CD4-positive, alpha-beta T cell treated with Interleukin-17A for 4 hours (primary cell): ENCODE data around the gene SLC9A1.
"Not testable (repeated sequence)": the region's sequence is repeated elsewhere in the genome, so short reads cannot be mapped to it uniquely, and the experiment has no call there.

ENCODE experiments used
- DNase-seq: peaks from one replicate; pipeline ENCODE4 v3.0.0-alpha.2; 2020; ENCODE audit warnings: mixed read lengths

SLC9A1 gene

DNA sequence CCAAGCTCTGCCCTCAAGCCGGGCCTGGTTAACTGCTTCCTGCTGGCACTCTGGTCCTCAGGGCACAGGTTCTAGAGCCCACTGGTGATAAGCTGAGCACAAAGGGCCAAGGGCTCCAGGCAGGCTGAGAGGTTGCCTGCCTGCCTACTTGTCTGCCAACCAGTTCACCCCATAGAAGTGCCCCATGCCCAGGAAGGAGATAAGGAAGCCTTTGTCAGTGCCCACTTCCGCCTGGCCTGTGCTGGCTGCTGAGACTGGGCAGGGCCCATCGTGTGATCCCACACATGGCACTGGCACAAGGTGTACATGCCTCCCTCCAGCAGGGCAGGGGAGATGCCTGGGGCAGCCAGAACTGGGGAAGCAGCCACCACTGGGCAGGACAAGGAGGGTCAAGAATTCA, 24.1 kb downstream of the SLC9A1 start:
- no peak for DNase-seq

DNA sequence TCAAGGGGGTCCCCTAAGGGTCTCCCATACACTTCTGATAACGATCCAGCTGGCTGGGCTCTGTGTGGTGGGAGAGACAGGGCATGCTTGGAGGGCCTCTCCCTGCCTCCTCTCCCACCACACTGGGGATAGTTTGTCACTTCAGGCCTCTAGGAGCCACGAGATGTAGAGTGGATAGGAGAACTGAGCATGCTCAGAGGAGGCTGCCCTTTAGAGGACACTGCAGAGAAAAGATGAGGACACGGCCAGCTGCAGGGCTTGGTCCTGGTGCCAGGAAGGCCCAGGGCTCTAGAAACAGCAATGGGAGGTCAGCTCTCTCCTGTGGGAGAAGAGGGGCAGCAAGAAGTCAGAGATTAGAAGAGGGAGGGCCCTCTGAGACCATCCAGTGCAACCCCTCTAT, 25.7 kb downstream of the SLC9A1 start:
- no peak for DNase-seq

DNA sequence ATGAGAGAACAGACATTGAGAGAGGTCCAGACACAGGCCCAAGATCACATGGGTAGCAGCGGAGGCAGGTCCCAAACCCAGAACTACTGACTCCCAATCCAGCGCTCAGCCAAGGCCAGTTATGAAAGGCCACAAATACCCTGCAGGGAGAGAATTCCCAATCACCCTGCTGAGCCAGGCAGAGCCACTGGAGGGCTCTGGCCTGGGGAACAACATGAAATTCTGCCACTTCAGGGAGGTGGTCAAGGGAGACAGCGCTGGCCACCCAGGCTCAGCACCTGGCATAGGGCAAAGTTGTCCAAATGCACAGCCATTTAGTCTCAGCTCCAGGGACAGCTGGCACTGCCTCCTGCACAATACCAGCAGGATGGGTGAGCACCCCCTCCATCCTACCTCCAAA, 27.5 kb downstream of the SLC9A1 start:
- no peak for DNase-seq

DNA sequence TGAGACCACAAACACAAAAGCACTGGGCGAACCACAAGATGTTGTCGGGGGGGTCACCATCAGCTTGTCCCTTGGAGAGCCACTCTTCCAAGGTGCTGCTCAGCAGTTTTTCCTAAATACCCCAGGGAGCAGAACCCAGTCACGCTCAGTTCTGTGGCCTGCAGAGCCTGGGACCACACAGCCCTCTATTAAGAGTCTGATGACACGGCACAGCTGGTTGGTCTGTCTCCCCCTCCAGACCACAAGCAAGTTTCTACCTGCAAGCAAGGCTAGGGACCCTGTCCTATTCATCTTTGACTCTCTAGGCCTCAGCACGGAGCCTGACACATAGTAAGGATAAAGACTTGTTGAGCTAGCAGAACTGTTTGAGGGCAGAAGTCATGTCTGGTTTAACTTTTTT, 28.5 kb downstream of the SLC9A1 start:
- no peak for DNase-seq

DNA sequence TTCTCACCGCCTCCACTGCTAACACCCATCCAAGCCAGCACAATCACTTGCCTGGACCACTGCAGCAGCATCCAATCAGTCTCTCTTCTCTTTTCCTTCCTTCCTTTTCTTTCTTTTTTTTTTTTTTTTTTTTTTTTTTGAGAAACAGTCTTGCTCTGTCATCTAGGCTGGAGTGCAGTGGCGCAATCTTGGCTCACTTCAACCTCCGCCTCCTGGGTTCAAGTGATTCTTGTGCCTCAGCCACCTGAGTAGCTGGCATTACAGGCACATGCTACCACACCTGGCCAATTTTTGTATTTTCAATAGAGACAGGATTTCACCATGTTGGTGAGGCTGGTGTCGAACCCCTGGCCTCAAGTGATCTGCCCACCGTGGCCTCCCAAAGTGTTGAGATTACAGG, 29.8 kb downstream of the SLC9A1 start:
- not testable (repeated sequence) for DNase-seq

DNA sequence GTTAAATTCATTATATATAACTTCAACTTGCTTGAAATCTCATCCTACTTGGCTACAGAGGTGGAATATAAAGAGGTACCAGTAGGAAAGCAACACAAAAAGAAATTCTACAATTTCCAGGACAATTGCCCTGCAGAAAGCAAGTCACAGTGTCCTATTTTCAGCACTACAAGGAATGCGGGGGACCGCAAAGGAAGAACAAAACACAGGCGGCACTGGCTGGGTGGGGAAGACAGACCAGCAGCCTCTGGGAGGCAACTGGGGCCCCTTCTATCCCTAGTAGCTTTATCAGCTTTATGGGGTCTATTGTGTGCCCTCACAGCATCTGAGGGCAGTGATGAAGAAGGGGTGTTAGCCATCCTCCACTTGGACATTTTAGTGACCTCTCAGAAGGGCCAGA, 30.5 kb downstream of the SLC9A1 start:
- no peak for DNase-seq

DNA sequence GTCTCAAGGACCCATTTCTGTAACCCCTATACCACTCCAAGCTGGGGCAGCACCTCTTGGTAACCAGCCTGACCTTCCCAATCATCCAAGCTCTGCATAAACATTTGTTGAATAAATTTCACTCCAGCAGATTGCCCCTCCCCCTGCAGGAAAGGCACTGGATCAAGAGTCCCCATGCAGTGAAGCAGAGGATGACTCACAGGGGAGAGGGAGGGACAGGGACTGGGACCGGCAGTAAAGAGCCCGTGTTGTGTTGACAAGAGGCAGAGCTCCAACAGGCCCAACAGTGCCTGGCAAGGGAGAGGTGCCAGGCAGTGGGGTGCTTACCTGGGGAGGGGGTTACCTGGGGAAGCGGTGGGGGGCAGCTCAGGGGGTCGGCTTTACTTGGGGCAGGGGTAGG, 32.3 kb downstream of the SLC9A1 start:
- DNase-seq, result no peak

DNA sequence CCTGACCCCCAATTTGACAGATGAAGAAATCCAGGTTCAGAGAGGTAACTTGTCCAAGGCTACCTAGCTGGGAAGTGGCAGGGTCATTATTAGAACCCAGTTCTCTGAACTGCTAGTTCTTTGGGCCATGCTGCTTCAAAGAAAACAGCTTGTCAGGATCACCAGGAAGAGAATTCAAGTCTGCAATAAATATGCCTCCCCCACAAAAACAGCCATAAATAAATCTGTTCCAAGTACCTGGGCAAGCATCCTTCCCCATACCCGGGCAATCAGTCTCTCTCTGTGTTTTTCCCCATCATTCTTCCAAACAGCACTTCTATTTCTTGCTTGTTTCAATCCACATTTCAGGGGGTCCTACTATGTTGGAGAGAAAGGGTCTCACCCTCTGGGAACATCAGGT, 34.1 kb downstream of the SLC9A1 start:
- DNase-seq, result no peak

DNA sequence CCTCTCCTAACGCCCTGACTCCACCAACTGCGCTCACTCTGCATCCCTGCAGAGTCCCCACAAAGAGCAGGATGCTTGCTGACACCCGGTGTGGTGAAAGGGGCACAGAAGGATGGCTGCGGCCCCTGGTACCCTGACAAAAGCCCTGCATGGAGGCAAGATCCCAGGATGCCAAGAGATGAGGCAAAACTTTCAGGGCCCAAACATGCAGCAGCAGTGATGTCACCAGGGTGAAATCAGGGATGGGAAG, 36.6 kb downstream of the SLC9A1 start:
- DNase-seq, result no peak

DNA sequence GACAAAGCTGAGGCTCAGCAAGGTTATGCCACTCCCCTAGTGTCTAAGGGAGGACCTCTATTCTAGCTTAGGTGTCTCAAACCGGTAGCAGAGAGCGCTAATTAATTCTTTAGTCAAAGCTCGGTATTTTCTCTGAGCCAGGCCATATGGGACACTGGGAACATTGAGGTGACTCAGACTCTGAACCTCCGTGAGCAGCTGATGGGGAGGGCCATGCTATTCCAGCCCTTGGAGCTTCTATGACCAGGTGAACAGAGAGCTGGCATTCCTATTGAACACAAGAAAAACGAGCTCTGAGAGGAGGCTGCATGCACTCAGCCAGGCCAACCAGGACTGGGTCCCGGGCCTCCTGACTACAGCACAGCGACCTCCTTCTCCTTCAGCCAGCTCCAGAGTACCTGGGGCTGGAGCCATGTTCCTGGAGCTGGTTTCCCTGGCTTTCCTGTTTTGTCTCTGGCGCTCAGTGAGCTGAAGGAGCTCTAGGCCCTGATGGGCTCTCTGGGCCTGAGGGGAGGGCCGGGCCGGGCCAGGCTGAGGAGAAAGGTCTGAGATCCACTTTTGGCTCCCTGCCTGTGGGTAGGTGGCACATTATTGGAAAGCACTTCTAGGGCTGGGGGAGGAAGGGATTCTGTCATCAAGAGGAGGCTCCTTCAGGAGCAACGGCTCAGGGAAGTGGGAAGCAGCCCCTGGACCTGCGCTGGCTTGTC, 37.0 kb downstream of the SLC9A1 start:
- DNase-seq, result no peak

DNA sequence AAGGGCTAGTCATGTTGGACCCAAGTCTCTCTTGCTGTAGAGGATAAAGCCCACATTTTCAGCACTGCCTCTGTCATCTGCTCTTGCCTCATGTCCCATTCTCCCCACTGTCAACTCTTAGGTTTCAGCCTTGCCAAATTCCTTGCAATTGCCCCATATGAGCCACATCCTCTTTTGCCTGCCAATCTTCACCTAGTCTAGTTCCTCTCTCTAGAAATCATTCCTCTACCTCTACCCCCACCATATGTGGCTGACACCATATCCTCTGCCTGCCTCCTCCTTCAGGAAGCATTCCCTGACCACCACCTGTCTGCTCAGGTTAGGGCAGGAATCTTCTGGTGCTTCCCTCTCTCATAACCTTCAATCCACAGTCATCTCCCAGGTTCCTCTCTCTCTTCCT, 38.2 kb downstream of the SLC9A1 start:
- DNase-seq, result no peak

DNA sequence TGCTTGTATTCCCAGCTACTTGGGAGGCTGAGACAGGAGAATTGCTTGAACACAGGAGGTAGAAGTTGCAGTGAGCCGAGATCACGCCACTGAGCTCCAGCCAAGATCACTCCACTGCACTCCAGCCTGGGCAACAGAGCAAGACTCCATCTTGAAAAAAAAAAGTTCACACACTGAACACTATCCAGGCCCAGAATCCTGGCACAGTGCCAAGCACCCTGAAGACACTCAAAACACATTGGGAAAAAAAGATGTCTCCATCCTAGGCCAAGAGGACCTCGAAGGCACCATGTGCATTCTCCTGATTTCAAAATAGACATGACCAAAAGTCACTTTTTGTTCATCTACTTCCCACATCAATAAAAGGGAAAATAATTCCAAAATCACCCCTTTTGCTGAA, 38.7 kb downstream of the SLC9A1 start:
- no peak for DNase-seq

DNA sequence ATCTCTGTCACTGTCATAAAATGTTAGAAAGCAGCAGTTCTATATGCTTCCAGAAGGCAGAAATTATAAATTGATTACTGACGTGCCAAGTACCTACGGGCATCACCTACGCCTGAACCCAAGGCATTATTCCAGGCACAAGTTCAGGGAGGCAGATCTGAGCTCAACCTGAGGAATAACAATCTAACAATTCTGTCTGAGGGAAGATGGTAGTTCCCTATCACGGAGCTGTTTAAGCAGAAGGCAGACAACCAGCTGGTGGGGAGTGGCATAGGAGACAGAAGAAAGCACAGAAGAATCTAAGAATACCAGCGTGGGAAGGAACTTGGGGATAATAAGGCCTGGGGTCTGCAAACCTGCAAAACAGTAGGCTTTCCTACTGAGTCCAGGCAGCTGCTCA, 40.4 kb downstream of the SLC9A1 start:
- no peak for DNase-seq

DNA sequence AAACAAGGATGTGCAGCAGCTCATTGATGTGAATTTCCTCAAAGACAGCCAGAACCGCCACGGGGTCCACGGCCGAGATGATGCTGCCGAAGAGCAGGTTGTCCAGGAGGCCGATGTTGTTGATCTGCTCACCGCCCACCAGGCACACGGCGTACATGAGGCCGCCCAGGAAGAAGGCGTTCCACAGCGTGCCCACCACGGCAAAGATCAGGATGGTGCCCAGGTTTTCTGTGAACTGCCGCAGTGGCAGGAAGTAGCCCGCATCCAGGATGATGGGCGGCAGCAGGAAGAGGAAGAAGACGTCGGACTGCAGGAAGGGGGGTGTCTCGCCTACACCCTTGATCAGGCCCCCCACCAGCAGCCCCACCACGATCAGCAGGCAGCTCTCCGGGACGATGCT, 41.1 kb downstream of the SLC9A1 start:
- DNase-seq, result peak; percentile 36

DNA sequence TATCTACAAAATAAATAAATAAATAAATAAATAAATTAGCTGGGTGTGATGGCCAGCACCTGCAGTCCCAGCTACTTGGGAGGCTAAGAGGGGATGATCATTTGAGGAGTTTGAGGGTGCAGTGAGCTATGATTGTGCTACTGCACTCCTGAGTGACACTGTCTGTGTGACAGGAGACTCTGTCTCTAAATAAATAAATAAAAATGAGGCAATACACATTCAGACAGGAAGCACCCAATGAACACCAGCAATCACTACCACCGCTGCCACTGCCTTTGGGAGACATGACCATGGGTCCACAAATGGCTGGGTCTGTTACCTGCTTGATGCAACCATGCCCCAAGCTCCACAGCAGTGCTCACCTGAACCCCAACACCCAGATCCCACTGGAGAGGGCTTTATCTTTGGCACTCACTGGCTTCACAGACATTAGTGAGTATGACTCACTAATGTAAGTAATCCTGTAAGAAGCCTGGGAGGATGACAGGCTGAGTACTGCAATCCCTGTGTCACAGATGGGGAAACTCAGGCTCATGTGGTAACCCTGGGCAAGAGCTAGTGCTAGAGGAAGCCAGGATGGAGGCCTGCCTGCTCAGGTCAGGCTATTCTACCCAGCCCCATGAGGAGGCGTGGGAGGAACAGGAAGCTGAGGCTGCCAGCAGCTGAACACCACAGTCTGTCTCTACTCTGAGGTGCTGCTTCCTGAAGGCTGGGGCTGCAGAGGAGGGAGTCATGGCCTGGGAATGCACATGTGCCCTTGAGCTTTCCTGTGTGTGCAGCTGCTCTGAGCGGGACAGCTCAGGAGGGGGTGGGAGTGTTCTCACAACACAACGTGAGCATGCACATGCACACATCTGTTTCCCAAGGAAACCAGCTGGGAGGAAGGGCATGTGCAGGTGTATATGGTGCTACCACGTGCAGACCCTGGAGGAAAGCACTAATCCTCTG, 43.0 kb downstream of the SLC9A1 start:
- DNase-seq, result peak; percentile 80

DNA sequence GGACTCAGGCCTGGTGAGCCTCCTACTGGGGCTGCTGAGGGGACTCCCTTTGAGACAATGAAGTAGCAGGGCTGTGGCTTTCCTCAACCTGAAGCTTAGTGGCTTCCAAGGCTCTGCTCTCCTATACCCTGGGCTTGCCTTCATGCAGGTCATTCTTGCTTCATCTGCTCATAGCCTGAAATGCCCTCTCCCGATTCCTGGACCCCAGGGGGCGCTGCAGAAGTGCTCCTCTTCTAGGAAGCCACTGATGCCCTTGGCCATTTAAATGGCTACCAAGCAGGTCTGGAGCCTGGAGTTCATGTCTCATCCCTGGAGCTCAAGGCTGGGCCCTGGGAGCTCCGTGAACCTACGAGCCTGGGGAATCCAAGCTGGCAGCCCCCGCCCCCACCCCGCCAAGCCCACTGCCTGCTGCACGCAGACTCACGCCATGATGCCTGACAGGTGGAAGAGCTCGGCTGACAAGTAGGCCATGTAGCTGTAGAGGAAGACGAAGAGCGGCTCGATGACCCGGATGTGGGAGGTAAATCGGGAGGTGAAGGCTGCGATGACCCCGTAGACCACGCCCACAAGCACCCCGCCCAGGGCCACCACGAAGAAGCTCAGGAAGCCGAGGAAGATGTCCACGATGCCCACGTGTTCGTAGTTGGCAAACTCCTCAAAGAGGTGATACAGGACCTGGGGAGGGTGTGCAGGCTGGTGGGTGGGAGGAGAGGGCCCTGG, 45.7 kb downstream of the SLC9A1 start:
- peak; percentile 34 for DNase-seq

DNA sequence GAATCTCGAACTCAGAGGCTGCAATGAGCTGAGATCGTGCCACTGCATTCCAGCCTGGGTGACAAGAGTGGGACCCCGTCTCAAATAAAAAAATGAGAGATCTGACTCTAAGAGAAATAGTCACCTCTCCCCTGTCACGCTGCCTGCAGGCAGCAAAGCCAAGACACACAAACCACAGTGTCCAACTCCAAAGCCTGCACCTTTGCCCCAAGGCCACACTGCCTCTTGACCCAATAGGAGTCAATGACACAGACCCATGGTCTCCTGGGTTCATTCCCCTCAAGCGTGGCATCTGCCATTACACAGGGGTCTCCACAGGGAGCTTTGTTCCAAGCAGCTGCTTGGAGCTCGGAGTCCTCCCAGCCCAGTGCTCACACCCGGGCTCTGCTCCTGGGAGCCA, 46.3 kb downstream of the SLC9A1 start:
- no peak for DNase-seq

DNA sequence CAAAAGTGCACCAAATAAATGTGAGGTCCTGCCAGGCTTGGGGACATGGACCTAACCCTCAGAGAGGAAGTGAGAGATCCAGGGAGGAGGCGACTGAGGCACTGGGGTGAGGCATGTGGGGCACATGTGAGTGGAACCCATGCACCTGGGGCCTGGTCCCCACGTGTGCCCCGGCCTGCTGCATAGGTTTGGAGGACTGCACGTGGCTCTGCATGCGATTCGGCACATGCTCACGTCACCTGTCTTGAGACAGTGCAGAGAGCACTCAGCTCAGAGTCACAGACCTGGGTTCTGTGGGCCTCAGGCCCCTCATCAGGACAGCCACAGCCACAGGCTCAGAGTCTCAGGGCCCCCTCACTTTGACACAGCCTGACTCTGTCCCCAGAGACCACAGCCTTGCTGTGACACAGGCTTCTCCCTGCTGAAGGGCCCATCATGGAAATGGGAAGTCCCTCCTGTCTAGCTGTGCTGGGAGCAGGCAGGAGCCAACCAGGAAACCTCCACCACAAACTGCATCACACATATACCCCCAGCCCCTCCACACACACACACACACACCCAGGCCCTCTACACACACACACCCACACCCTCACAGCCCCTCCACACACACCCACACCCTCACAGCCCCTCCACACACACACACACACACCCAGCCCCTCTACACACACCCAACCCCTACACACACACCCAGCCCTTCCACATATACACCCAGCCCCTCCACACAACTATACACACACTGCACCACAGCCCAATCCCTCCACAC, 48.2 kb downstream of the SLC9A1 start:
- DNase-seq, result no peak

DNA sequence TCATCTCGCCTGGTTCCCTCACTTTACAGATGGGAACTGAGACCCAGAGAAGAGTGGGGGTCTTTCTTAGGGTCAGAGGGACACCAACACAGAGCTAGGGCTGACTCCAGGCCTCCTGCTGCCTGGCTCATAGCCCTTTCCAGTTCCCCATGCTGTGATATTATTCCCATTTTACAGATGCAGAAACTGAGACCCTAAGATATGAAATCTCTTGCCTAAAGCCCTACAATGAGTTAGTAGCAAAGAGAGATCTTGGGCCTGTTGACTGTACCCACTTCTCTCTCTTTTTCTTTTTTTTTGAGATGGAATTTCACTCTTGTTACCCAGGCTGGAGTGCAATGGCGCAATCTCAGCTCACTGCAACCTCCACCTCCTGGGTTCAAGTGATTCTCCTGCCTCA, 49.9 kb downstream of the SLC9A1 start:
- no peak for DNase-seq

DNA sequence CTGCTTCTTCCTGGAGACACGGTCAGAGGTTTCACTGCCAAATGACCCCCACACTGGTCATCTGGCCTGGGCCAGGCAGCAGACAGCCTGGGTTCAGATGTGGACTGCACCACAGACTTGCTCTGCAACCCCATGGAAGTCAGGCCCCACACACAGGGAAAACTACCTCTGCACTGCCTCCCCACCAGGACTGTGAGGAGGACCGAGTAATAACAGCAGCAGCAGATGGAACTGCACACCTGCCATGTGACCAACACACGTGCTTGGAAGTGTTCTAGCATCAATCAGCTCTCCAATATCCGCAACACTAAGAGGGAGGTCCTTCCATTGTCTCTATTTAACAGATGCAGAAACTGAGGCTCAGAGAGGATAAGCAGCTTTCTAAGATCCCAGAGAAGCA, 51.4 kb downstream of the SLC9A1 start:
- DNase-seq, result no peak

DNA sequence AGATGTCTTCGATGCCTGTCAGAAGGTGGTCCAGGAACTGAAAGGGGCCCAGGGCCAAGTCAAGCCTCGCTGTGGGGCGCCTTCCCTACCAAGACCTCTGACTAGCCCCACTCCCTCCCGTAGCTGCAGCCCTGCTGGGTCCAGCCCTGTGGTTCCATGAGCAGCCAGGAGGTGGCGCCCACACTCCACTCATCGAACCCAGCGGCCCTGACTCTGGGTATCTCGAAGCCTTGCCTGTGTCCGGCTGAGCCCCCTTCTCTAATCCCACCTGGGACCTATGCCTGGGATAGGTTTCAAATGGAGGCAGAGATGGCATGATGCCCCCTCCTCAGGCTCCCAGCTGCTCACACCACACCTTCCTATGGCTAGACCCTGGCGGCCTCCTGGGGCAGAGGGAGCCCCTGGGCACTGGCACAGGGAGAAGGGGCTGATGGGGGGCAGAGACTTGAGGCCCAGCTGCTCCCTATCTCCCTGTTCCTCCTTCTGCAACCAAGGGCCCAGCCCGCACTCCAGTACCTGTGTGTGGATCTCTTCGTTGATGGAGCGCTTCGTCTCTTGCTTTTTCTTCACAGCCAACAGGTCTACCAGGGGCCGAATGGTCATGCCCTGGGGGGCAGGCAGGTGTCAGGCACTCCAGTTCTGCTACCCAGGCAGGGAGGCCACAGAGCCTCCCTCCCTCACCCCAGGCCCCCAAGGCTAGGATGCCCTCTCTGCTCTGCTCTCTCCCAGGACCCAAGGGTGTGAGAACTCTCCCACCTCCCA, 52.0 kb downstream of the SLC9A1 start:
- DNase-seq, result peak; percentile 84

DNA sequence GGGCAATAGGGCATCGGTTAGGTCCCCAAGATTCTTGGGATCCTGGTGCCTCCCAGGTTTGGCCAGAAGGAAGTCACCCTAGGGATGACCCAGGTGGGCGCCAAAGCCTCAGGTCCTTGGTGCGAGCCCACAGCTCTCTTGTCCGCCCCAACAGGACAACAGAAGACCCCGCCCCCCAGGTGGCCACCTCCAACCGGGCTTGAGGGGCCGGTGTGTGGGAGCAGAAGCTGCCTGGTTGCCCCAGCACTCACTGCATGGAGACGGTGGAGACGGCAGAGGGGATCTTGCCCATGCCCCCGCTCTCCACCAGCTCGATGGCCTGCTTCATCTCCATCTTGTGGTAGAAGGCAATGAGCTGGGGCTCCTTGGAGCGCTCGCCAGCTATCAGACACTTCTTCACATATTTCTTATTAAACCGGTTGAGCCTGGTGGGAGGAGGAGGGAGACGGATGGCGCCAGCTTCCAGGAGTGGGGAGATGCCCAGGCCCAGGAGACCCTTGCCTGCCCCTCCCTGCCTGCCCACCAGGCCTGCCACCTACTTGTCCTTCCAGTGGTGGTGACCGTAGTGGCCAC, 52.7 kb downstream of the SLC9A1 start:
- DNase-seq, result no peak
